GM23338 (cell line): ENCODE measurements around the gene RFX2. TPM values are rescaled to one million over a fixed set of nuclear protein-coding genes. Genes with fewer than 3 reads are reported as not detected.
A peak's percentile ranks its signal among the peaks of the same experiment; 100 is the strongest.

Source experiments
- ATAC-seq: fragments of 200-7000 bp; cut with Tn5 transposase; 3 replicates; pipeline ENCODE4 v1.9.1; 2020
- DNase-seq: peaks from one replicate; pipeline ENCODE4 v3.0.0-alpha.2; 2015; ENCODE audit warnings: low spot score
- H2AFZ ChIP-seq: fragments of 200-600 bp; sonication (generic); 2 replicates; pipeline ENCODE4 v1.8.0; 2016; ENCODE audit warnings: antibody characterized with exemption, mild to moderate bottlenecking, moderate library complexity
- H3F3A ChIP-seq: fragments of 200-600 bp; sonication (generic); replicated peaks from 2 replicates; pipeline ENCODE4 v1.8.0; 2017; ENCODE audit warnings: antibody characterized with exemption, mixed run types, low read depth
- H3K27ac ChIP-seq: fragments of 200-600 bp; sonication (generic); 2 replicates; pipeline ENCODE4 v1.6.1; 2016; ENCODE audit warnings: low read depth
- H3K27me3 ChIP-seq: fragments of 200-600 bp; sonication (generic); 2 replicates; pipeline ENCODE4 v1.8.0; 2016; ENCODE audit warnings: mild to moderate bottlenecking, mixed run types, moderate library complexity; ENCODE audit not compliant: insufficient read depth
- H3K36me3 ChIP-seq: fragments of 200-600 bp; sonication (generic); 2 replicates; pipeline ENCODE4 v1.8.0; 2016; ENCODE audit warnings: mild to moderate bottlenecking; ENCODE audit not compliant: insufficient read depth
- H3K4me1 ChIP-seq: fragments of 200-600 bp; sonication (generic); 2 replicates; pipeline ENCODE4 v1.8.0; 2016; ENCODE audit warnings: mild to moderate bottlenecking, moderate library complexity; ENCODE audit not compliant: insufficient read depth
- H3K4me2 ChIP-seq: fragments of 200-600 bp; sonication (generic); 2 replicates; pipeline ENCODE4 v1.7.1; 2017; ENCODE audit warnings: mixed run types
- H3K4me3 ChIP-seq: fragments of 200-600 bp; sonication (generic); 2 replicates; pipeline ENCODE4 v1.6.1; 2016; ENCODE audit warnings: mixed run types
- H3K79me2 ChIP-seq: fragments of 200-600 bp; sonication (generic); replicated peaks from 2 replicates; pipeline ENCODE4 v1.8.0; 2017; ENCODE audit warnings: mild to moderate bottlenecking; ENCODE audit not compliant: insufficient read depth
- H3K9me2 ChIP-seq: fragments of 200-600 bp; sonication (generic); 2 replicates; pipeline ENCODE4 v1.8.0; 2017; ENCODE audit not compliant: insufficient read depth
- H4K20me1 ChIP-seq: fragments of 200-600 bp; sonication (generic); replicated peaks from 2 replicates; pipeline ENCODE4 v1.8.0; 2017; ENCODE audit warnings: mild to moderate bottlenecking; ENCODE audit not compliant: insufficient read depth
- H3K27ac Mint-ChIP-seq: 2 replicates; pipeline ENCODE4 v1.8.0; 2020; ENCODE audit warnings: inconsistent platforms, mild to moderate bottlenecking, moderate library complexity, mixed read lengths
- H3K27me3 Mint-ChIP-seq: 3 replicates; pipeline ENCODE4 v1.8.0; 2022; ENCODE audit warnings: low read depth, mild to moderate bottlenecking, moderate library complexity, mixed read lengths, inconsistent platforms; ENCODE audit not compliant: insufficient read depth, poor library complexity
- H3K36me3 Mint-ChIP-seq: 3 replicates; pipeline ENCODE4 v1.8.0; 2021; ENCODE audit warnings: low read depth, mild to moderate bottlenecking, inconsistent platforms, moderate library complexity, mixed read lengths
- H3K4me1 Mint-ChIP-seq: 3 replicates; pipeline ENCODE4 v1.8.0; 2020; ENCODE audit warnings: mild to moderate bottlenecking, inconsistent platforms, mixed read lengths
- H3K4me3 Mint-ChIP-seq: 3 replicates; pipeline ENCODE4 v1.8.0; 2021; ENCODE audit warnings: moderate library complexity, mild to moderate bottlenecking, inconsistent platforms, mixed read lengths
- H3K9me3 Mint-ChIP-seq: 3 replicates; pipeline ENCODE4 v1.8.0; 2020; ENCODE audit warnings: moderate library complexity, mild to moderate bottlenecking, inconsistent platforms, mixed read lengths
- CREB1 ChIP-seq: fragments of 250-450 bp; sonication (Bioruptor Pico); IDR thresholded peaks from 2 replicates; pipeline ENCODE4 v1.5.0; 2020; ENCODE audit warnings: low read depth, mild to moderate bottlenecking, moderate library complexity
- EZH2 ChIP-seq: fragments of 200-600 bp; sonication (generic); IDR thresholded peaks from one replicate; pipeline ENCODE4 v1.8.0; 2017; ENCODE audit warnings: antibody characterized with exemption, mild to moderate bottlenecking, low read depth; ENCODE audit not compliant: unreplicated experiment
- EZH2phosphoT487 ChIP-seq: fragments of 200-600 bp; sonication (generic); IDR thresholded peaks from one replicate; pipeline ENCODE4 v1.8.1; 2018; ENCODE audit warnings: antibody characterized with exemption; ENCODE audit not compliant: unreplicated experiment
- JUNB ChIP-seq: IDR thresholded peaks from one replicate; pipeline ENCODE4 v1.6.1; 2016; ENCODE audit warnings: antibody characterized with exemption; ENCODE audit not compliant: unreplicated experiment
- NANOG ChIP-seq: IDR thresholded peaks from 2 replicates; pipeline ENCODE4 v1.6.1; 2016; ENCODE audit warnings: antibody characterized with exemption, borderline replicate concordance
- POLR2AphosphoS5 ChIP-seq: IDR thresholded peaks from 2 replicates; pipeline ENCODE4 v1.6.1; 2016; ENCODE audit warnings: antibody characterized with exemption, low read depth
- STAT1 ChIP-seq: IDR thresholded peaks from one replicate; pipeline ENCODE4 v1.6.1; 2016; ENCODE audit warnings: antibody characterized with exemption; ENCODE audit not compliant: unreplicated experiment
- ZNF114 ChIP-seq: fragments of 250-450 bp; sonication (Bioruptor Pico); IDR thresholded peaks from 2 replicates; pipeline ENCODE4 v1.5.0; 2020; ENCODE audit warnings: mild to moderate bottlenecking, moderate library complexity
- ZNF331 ChIP-seq: fragments of 250-450 bp; sonication (Bioruptor Pico); IDR thresholded peaks from 2 replicates; pipeline ENCODE4 v1.5.0; 2020; ENCODE audit warnings: low read depth, mild to moderate bottlenecking, moderate library complexity
- polyA plus RNA-seq: library from polyadenylated mRNA; unstranded; fragments of >200 nt; fragmentation: Nextera tagmentation; extraction: Ambion mirVana; gene quantifications from 2 replicates; pipeline ENCODE4 v1.2.1, GENCODE V29; 2016
- total RNA-seq: library from RNA; depleted of rRNA; stranded (reverse); fragments of >200 nt; shearing (Covaris generic); gene quantifications from 2 replicates; pipeline ENCODE4 v1.2.3, GENCODE V29; 2014
- TF ChIP-seq, protein P1 (sequence below): IDR thresholded peaks from 2 replicates; pipeline ENCODE4 v1.6.1; 2016; ENCODE audit warnings: antibody characterized with exemption
- TF ChIP-seq, protein P2 (sequence below), 2 experiments: fragments of 200-600 bp in 1 of 2; sonication (generic) in 1 of 2; conservative IDR thresholded peaks; 2 replicates each; pipeline versions ENCODE4 v1.5.1 to v1.6.1; 2016 to 2017; ENCODE audit warnings: antibody characterized with exemption in 2 of 2, low read depth in 2 of 2, mild to moderate bottlenecking in 2 of 2, moderate library complexity in 1 of 2
- TF ChIP-seq, protein P3 (sequence below): IDR thresholded peaks from one replicate; pipeline ENCODE4 v1.6.1; 2018; ENCODE audit warnings: antibody characterized with exemption; ENCODE audit not compliant: unreplicated experiment

The RFX2 gene
- total and polyA plus RNA-seq, 2 experiments from 2014 or later = 4.6 to 13.0 TPM

DNA sequence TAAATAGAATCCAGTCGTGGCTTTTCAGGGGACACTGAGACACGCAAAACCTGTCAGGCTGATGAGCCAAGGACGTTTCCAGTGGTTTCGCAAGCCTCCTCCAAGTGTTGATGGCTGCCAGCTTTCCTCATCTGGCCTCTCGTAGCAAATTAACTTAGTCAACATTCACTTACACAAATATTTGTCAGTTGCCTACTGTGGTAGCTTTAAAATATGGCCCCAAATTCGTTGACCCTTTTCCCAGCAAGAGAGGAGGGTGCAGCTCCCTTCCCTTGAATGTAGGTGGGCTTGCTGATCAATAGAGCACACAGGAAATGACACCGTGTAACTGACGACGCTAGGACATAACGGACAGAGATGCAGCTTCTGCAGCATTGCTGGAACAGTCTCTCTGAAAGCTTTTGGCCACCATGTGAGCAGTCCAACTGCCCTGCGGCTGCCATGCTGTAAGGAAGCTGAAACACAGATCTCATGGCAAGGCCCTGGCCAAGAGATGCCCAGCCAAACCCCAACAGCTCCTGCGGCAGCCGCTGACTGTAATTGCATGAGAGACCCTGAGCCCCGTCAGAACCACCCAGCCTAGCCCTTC lies 126.8 kb downstream of the RFX2 start:
- DNase-seq (no peak), ATAC-seq (no peak)
- H3K27ac ChIP-seq = peak overlapping the region; percentile 20; the same call in 1 of the 2 replicates
- Mint-ChIP-seq H3K4me1 (peaks cover 11% of the 10 kb centered on the region), H3K9me3 (no peaks in the 10 kb centered on the region), H3K4me3 (no peak overlapping the region), H3K36me3 (no peaks in the 10 kb centered on the region), H3K27ac (no peak overlapping the region), H3K27me3 (peaks cover 6% of the 10 kb centered on the region)
- peaks cover 14% of the 10 kb centered on the region; the same call in 1 of the 2 replicates for H3K4me1 ChIP-seq
- H2AFZ ChIP-seq = no peak overlapping the region
- H3K27me3 ChIP-seq = no peaks in the 10 kb centered on the region
- TF ChIP-seq, protein P1, sequence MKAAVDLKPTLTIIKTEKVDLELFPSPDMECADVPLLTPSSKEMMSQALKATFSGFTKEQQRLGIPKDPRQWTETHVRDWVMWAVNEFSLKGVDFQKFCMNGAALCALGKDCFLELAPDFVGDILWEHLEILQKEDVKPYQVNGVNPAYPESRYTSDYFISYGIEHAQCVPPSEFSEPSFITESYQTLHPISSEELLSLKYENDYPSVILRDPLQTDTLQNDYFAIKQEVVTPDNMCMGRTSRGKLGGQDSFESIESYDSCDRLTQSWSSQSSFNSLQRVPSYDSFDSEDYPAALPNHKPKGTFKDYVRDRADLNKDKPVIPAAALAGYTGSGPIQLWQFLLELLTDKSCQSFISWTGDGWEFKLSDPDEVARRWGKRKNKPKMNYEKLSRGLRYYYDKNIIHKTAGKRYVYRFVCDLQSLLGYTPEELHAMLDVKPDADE = no peak
- TF ChIP-seq POLR2AphosphoS5 = no peak
- no peak for TF ChIP-seq EZH2phosphoT487
- TF ChIP-seq NANOG = no peak
- no peak; the same call in 1 of the 2 replicates for TF ChIP-seq ZNF331 (CRISPR knock-in tag)
- TF ChIP-seq, protein P2, sequence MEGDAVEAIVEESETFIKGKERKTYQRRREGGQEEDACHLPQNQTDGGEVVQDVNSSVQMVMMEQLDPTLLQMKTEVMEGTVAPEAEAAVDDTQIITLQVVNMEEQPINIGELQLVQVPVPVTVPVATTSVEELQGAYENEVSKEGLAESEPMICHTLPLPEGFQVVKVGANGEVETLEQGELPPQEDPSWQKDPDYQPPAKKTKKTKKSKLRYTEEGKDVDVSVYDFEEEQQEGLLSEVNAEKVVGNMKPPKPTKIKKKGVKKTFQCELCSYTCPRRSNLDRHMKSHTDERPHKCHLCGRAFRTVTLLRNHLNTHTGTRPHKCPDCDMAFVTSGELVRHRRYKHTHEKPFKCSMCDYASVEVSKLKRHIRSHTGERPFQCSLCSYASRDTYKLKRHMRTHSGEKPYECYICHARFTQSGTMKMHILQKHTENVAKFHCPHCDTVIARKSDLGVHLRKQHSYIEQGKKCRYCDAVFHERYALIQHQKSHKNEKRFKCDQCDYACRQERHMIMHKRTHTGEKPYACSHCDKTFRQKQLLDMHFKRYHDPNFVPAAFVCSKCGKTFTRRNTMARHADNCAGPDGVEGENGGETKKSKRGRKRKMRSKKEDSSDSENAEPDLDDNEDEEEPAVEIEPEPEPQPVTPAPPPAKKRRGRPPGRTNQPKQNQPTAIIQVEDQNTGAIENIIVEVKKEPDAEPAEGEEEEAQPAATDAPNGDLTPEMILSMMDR (conservative IDR thresholded peaks at IDR 0.05; ENCODE audit: low read depth in 2 of 2) = no peak
- no peak for TF ChIP-seq ZNF114 (CRISPR knock-in tag)
- H3K4me2 ChIP-seq = no peak overlapping the region
- no peaks in the 10 kb centered on the region; the same call in 1 of the 2 replicates for H4K20me1 ChIP-seq
- no peaks in the 10 kb centered on the region for H3F3A ChIP-seq
- no peaks in the 10 kb centered on the region for H3K36me3 ChIP-seq
- H3K4me3 ChIP-seq = no peak overlapping the region
- H3K9me2 ChIP-seq = no peaks in the 10 kb centered on the region
- H3K79me2 ChIP-seq = peaks cover 11% of the 10 kb centered on the region

DNA sequence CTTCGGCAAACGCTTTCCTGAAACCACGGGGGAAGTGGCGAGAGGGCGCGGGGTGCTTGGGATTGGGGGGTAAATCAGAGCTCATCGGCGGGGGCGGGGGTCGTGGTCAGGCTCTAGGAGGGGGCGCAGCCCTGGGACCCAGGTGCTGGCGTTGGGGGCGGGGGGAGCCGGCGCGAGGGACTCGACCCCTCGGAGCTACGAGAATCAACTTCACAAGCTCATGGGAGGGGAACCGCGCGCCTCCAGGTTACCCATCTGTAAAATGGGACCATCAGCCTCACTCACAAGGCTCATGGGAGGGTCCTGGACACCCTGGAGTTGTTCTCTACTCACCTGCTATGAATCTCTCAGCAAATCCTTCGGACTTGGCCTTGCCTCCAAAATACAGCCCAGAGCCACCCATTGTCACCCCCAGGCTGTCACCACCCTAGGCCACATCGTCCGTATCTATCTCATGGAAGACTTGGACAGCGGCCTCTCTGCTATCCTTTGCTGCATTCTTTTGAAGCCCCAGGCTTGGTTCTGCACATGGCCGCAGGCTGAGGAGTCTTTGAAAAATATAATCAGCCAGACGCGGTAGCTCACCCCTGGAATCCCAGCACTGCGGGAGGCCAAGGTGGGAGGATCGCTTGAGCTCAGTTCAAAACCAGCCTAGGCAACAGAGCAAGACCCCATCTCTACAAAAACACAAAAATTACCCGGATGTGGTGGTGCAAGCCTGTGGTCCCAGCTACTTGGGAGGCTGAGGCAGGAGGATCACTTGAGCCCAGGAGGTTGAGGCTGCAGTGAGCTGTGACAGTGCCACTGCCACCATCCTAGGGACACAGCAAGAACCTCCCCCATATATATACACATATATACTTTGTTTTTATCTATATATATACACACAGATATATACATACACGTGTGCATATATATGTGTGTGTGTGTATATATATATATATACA lies 131.4 kb downstream of the RFX2 start:
- Histone ChIP-seq H3F3A (no peaks in the 10 kb centered on the region; the same call in 1 of the 2 replicates), H3K36me3 (no peaks in the 10 kb centered on the region), H3K4me3 (peak overlapping the region; percentile 87), H2AFZ (peak overlapping the region; percentile 90; the same call in 1 of the 2 replicates), H3K27ac (peak overlapping the region; percentile 85; the same call in 1 of the 2 replicates), H3K4me1 (peaks cover 20% of the 10 kb centered on the region; the same call in 1 of the 2 replicates), H3K9me2 (no peaks in the 10 kb centered on the region), H3K4me2 (peak overlapping the region; percentile 78), H4K20me1 (peaks cover 30% of the 10 kb centered on the region), H3K79me2 (peaks cover 48% of the 10 kb centered on the region), H3K27me3 (no peaks in the 10 kb centered on the region)
- Mint-ChIP-seq H3K27me3 (peaks cover 13% of the 10 kb centered on the region), H3K4me1 (peaks cover 32% of the 10 kb centered on the region), H3K4me3 (peak overlapping the region; percentile 91), H3K9me3 (no peaks in the 10 kb centered on the region; the same call in none of the 3 replicates), H3K27ac (no peak overlapping the region), H3K36me3 (peaks cover 26% of the 10 kb centered on the region)
- DNase-seq (no peak), ATAC-seq (no peak)
- TF ChIP-seq JUNB (no peak), EZH2phosphoT487 (no peak), EZH2 (no peak), STAT1 (no peak), ZNF114 (CRISPR knock-in tag) (no peak), POLR2AphosphoS5 (no peak), ZNF331 (CRISPR knock-in tag) (no peak), CREB1 (no peak), NANOG (no peak)
- TF ChIP-seq, protein P3, sequence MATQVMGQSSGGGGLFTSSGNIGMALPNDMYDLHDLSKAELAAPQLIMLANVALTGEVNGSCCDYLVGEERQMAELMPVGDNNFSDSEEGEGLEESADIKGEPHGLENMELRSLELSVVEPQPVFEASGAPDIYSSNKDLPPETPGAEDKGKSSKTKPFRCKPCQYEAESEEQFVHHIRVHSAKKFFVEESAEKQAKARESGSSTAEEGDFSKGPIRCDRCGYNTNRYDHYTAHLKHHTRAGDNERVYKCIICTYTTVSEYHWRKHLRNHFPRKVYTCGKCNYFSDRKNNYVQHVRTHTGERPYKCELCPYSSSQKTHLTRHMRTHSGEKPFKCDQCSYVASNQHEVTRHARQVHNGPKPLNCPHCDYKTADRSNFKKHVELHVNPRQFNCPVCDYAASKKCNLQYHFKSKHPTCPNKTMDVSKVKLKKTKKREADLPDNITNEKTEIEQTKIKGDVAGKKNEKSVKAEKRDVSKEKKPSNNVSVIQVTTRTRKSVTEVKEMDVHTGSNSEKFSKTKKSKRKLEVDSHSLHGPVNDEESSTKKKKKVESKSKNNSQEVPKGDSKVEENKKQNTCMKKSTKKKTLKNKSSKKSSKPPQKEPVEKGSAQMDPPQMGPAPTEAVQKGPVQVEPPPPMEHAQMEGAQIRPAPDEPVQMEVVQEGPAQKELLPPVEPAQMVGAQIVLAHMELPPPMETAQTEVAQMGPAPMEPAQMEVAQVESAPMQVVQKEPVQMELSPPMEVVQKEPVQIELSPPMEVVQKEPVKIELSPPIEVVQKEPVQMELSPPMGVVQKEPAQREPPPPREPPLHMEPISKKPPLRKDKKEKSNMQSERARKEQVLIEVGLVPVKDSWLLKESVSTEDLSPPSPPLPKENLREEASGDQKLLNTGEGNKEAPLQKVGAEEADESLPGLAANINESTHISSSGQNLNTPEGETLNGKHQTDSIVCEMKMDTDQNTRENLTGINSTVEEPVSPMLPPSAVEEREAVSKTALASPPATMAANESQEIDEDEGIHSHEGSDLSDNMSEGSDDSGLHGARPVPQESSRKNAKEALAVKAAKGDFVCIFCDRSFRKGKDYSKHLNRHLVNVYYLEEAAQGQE = no peak
- TF ChIP-seq, protein P1 = no peak
